DOHH2 (cell line): ENCODE data around the gene SPCS2.

ENCODE experiments used
- EZH2phosphoT487 ChIP-seq: fragments of 200-600 bp; sonication (generic); IDR thresholded peaks from 2 replicates; pipeline ENCODE4 v1.6.1; 2017; ENCODE audit warnings: borderline replicate concordance, mild to moderate bottlenecking, antibody characterized with exemption, low read length, moderate library complexity, mixed read lengths
- TF ChIP-seq, protein P1 (sequence below): fragments of 200-600 bp; sonication (generic); IDR thresholded peaks from one replicate; pipeline ENCODE4 v1.5.1; 2014; ENCODE audit warnings: antibody characterized with exemption, mild to moderate bottlenecking, low read depth, low read length; ENCODE audit not compliant: poor library complexity, severe bottlenecking

- TF ChIP-seq, protein P1, sequence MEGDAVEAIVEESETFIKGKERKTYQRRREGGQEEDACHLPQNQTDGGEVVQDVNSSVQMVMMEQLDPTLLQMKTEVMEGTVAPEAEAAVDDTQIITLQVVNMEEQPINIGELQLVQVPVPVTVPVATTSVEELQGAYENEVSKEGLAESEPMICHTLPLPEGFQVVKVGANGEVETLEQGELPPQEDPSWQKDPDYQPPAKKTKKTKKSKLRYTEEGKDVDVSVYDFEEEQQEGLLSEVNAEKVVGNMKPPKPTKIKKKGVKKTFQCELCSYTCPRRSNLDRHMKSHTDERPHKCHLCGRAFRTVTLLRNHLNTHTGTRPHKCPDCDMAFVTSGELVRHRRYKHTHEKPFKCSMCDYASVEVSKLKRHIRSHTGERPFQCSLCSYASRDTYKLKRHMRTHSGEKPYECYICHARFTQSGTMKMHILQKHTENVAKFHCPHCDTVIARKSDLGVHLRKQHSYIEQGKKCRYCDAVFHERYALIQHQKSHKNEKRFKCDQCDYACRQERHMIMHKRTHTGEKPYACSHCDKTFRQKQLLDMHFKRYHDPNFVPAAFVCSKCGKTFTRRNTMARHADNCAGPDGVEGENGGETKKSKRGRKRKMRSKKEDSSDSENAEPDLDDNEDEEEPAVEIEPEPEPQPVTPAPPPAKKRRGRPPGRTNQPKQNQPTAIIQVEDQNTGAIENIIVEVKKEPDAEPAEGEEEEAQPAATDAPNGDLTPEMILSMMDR = no peak
- no peak for TF ChIP-seq EZH2phosphoT487
Measured at GRCh38 chr11:75024068-75024449, 75.0 kb downstream of the SPCS2 start.
